ENCODE measurements around the gene WDR1.

GRCh38 chr4:10078481-10079233, 37.9 kb downstream of the WDR1 start:
- TF ChIP-seq CTCF (IDR thresholded peaks at IDR 0.05; ENCODE audit: low read depth, low read length, poor library complexity, severe bottlenecking) (no peak), EZH2phosphoT487 (IDR thresholded peaks at IDR 0.05; ENCODE audit: borderline replicate concordance, low read length) (no peak)

Measured in DOHH2 (cell line).